ENCODE data around the gene ZNF524.
A peak's percentile ranks its signal among the peaks of the same experiment; 100 is the strongest.

The ZNF524 gene

DNA sequence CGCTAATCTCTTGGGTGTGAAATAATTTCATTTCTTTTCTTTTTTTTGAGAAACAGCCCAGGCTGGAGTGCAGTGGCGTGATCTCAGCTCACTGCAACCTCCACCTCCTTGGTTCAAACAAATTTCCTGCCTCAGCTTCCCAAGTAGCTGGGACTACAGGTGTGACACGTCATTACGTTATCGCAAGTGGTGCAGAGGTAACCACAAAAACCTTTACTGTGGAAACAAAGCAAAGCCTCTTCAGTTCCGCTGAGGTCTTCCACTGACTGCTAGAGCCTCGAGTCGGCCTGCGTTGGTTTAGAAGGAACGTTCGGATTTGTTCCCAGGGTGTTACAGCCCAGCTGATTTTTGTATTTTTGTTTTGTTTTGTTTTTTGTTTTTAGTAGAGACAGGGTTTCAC is 26.3 kb downstream of the ZNF524 start:
- peaks cover under 1% of the 10 kb centered on the region; the same call in 1 of the 2 replicates for H3K36me3 ChIP-seq (ENCODE audit: insufficient read depth, low read length)
- H3K27me3 ChIP-seq (ENCODE audit: insufficient read depth, low read length, poor library complexity), result no peaks in the 10 kb centered on the region
- TF ChIP-seq, protein P1, sequence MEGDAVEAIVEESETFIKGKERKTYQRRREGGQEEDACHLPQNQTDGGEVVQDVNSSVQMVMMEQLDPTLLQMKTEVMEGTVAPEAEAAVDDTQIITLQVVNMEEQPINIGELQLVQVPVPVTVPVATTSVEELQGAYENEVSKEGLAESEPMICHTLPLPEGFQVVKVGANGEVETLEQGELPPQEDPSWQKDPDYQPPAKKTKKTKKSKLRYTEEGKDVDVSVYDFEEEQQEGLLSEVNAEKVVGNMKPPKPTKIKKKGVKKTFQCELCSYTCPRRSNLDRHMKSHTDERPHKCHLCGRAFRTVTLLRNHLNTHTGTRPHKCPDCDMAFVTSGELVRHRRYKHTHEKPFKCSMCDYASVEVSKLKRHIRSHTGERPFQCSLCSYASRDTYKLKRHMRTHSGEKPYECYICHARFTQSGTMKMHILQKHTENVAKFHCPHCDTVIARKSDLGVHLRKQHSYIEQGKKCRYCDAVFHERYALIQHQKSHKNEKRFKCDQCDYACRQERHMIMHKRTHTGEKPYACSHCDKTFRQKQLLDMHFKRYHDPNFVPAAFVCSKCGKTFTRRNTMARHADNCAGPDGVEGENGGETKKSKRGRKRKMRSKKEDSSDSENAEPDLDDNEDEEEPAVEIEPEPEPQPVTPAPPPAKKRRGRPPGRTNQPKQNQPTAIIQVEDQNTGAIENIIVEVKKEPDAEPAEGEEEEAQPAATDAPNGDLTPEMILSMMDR (IDR thresholded peaks at IDR 0.05; ENCODE audit: borderline replicate concordance, extremely low read depth, low read length, poor library complexity, severe bottlenecking), result no peak
- no peak for TF ChIP-seq EZH2 (IDR thresholded peaks at IDR 0.05; ENCODE audit: borderline replicate concordance, low read depth, low read length, severe bottlenecking)
- no peak overlapping the region for H3K4me3 ChIP-seq (ENCODE audit: low read depth in 1 of 2, low read length in 2 of 2)
- H3K27ac ChIP-seq (ENCODE audit: low read length), result no peak overlapping the region
- H3K9me3 ChIP-seq (ENCODE audit: insufficient read depth, low read length, severe bottlenecking), result no peaks in the 10 kb centered on the region
- H2AFZ ChIP-seq (ENCODE audit: low read depth, low read length), result no peak overlapping the region
- H3K79me2 ChIP-seq (ENCODE audit: insufficient read depth, low read length), result no peaks in the 10 kb centered on the region
- H3K4me2 ChIP-seq (ENCODE audit: insufficient read depth, low read length), result no peak overlapping the region
- H4K20me1 ChIP-seq (ENCODE audit: insufficient read depth, low read length), result no peaks in the 10 kb centered on the region
- peaks cover 19% of the 10 kb centered on the region for H3K4me1 ChIP-seq (ENCODE audit: insufficient read depth, low read length)
- no peak for ATAC-seq (ENCODE audit: insufficient read depth, low read depth)
- DNase-seq, result no peak
- H3K9ac ChIP-seq (ENCODE audit: low read depth, low read length), result no peak overlapping the region

DNA sequence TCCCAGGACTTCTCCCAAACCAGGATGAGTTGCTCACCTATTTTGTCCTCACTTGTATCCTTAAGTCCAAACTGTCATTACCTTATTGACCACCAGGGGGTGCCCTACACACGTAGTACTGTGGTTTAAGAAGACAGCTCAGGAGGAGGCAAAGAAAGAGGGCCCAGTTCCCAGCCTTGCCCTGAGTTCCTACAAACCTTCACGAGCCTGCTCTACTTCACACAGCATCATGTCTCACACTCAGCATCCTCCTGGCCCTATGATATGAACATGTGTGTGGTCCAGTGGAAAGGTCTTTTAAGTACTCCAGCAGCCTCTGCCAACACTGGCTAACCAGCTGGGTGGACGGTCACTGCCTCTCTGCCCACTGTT is 32.4 kb downstream of the ZNF524 start:
- Histone ChIP-seq H3K4me2 (ENCODE audit: insufficient read depth, low read length) (no peak overlapping the region), H2AFZ (ENCODE audit: low read depth, low read length) (peak overlapping the region; percentile 84), H3K9ac (ENCODE audit: low read depth, low read length) (no peak overlapping the region), H3K9me3 (ENCODE audit: insufficient read depth, low read length, severe bottlenecking) (no peaks in the 10 kb centered on the region), H3K27ac (ENCODE audit: low read length) (peak overlapping the region; percentile 56; the same call in 1 of the 2 replicates), H3K4me3 (ENCODE audit: low read depth in 1 of 2, low read length in 2 of 2) (no peak overlapping the region), H3K4me1 (ENCODE audit: insufficient read depth, low read length) (peaks cover 36% of the 10 kb centered on the region), H3K36me3 (ENCODE audit: insufficient read depth, low read length) (no peaks in the 10 kb centered on the region; the same call in 1 of the 2 replicates), H3K27me3 (ENCODE audit: insufficient read depth, low read length, poor library complexity) (no peaks in the 10 kb centered on the region), H4K20me1 (ENCODE audit: insufficient read depth, low read length) (peaks cover 15% of the 10 kb centered on the region), H3K79me2 (ENCODE audit: insufficient read depth, low read length) (peaks cover 31% of the 10 kb centered on the region)
- DNase-seq (peak; percentile 91), ATAC-seq (ENCODE audit: insufficient read depth, low read depth) (peak; percentile 67)
- no peak for TF ChIP-seq EZH2 (IDR thresholded peaks at IDR 0.05; ENCODE audit: borderline replicate concordance, low read depth, low read length, severe bottlenecking)
- TF ChIP-seq, protein P1 (IDR thresholded peaks at IDR 0.05; ENCODE audit: borderline replicate concordance, extremely low read depth, low read length, poor library complexity, severe bottlenecking), result peak; percentile 95

DNA sequence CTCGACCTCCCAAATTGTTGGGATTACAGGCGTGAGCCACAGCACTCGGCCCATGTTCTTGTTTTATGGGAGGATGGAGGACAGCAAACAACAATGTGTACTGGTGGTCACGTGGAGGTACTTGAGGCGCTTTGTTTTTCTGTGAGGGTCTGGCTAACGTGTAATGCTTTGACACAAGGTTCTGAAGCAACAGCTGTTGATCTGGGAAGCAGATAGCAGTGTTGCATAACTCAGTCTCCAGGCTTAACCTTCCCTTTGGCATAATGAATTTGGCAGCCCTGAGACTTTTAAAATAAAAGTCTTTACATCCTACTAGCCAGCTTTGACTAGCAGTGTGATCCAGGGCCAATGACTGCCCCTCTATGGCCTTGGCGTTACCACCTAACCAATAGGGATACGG is 33.8 kb downstream of the ZNF524 start:
- TF ChIP-seq, protein P1 (IDR thresholded peaks at IDR 0.05; ENCODE audit: borderline replicate concordance, extremely low read depth, low read length, poor library complexity, severe bottlenecking), result no peak
- TF ChIP-seq EZH2 (IDR thresholded peaks at IDR 0.05; ENCODE audit: borderline replicate concordance, low read depth, low read length, severe bottlenecking), result no peak
- Histone ChIP-seq H2AFZ (ENCODE audit: low read depth, low read length) (peak overlapping the region; percentile 84), H3K4me3 (ENCODE audit: low read depth in 1 of 2, low read length in 2 of 2) (peak overlapping the region in 1 of 2 experiments; percentile 87; a peak in 2 of 4 replicates), H3K9me3 (ENCODE audit: insufficient read depth, low read length, severe bottlenecking) (no peaks in the 10 kb centered on the region), H3K4me2 (ENCODE audit: insufficient read depth, low read length) (peak overlapping the region; percentile 94), H3K27me3 (ENCODE audit: insufficient read depth, low read length, poor library complexity) (no peaks in the 10 kb centered on the region), H4K20me1 (ENCODE audit: insufficient read depth, low read length) (peaks cover 15% of the 10 kb centered on the region), H3K4me1 (ENCODE audit: insufficient read depth, low read length) (peaks cover 50% of the 10 kb centered on the region), H3K27ac (ENCODE audit: low read length) (peak overlapping the region; percentile 91), H3K36me3 (ENCODE audit: insufficient read depth, low read length) (peaks cover 3% of the 10 kb centered on the region), H3K9ac (ENCODE audit: low read depth, low read length) (peak overlapping the region; percentile 89), H3K79me2 (ENCODE audit: insufficient read depth, low read length) (peaks cover 44% of the 10 kb centered on the region)
- no peak for DNase-seq
- ATAC-seq (ENCODE audit: insufficient read depth, low read depth), result no peak

DNA sequence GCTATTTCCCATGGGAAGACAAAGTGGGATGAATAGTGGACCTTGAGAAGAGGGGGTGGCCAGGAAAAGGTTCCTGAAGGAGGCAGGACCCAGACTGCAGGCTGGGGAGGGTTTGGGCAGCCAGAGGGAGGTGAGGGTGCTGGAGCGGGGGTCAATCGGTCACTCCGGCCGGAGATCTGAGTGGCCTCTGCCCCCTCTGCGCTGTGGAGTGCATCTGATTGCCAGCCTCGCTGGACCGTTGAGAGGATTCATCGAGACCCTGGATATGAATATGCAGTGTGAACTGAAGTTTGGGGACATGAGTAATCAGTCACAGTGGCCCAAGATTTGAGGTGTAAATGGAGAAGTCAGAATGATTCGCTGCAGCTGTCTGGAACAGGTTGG is 35.2 kb downstream of the ZNF524 start:
- ATAC-seq (ENCODE audit: insufficient read depth, low read depth) (no peak), DNase-seq (no peak)
- H3K4me1 ChIP-seq (ENCODE audit: insufficient read depth, low read length), result peaks cover 61% of the 10 kb centered on the region
- H3K79me2 ChIP-seq (ENCODE audit: insufficient read depth, low read length), result peaks cover 50% of the 10 kb centered on the region
- H3K36me3 ChIP-seq (ENCODE audit: insufficient read depth, low read length), result peaks cover 3% of the 10 kb centered on the region
- peak overlapping the region; percentile 89 for H3K9ac ChIP-seq (ENCODE audit: low read depth, low read length)
- no peaks in the 10 kb centered on the region for H3K27me3 ChIP-seq (ENCODE audit: insufficient read depth, low read length, poor library complexity)
- peak overlapping the region; percentile 84 for H2AFZ ChIP-seq (ENCODE audit: low read depth, low read length)
- peak overlapping the region; percentile 87 to 94 for H3K4me3 ChIP-seq (ENCODE audit: low read depth in 1 of 2, low read length in 2 of 2)
- TF ChIP-seq, protein P1 (IDR thresholded peaks at IDR 0.05; ENCODE audit: borderline replicate concordance, extremely low read depth, low read length, poor library complexity, severe bottlenecking), result no peak
- no peak for TF ChIP-seq EZH2 (IDR thresholded peaks at IDR 0.05; ENCODE audit: borderline replicate concordance, low read depth, low read length, severe bottlenecking)
- H4K20me1 ChIP-seq (ENCODE audit: insufficient read depth, low read length), result peaks cover 15% of the 10 kb centered on the region
- no peaks in the 10 kb centered on the region for H3K9me3 ChIP-seq (ENCODE audit: insufficient read depth, low read length, severe bottlenecking)
- H3K27ac ChIP-seq (ENCODE audit: low read length), result peak overlapping the region; percentile 91
- peak overlapping the region; percentile 94 for H3K4me2 ChIP-seq (ENCODE audit: insufficient read depth, low read length)

Measured in DND-41 (cell line).